Measurements from ENCODE around the gene FOXF2.

DNA sequence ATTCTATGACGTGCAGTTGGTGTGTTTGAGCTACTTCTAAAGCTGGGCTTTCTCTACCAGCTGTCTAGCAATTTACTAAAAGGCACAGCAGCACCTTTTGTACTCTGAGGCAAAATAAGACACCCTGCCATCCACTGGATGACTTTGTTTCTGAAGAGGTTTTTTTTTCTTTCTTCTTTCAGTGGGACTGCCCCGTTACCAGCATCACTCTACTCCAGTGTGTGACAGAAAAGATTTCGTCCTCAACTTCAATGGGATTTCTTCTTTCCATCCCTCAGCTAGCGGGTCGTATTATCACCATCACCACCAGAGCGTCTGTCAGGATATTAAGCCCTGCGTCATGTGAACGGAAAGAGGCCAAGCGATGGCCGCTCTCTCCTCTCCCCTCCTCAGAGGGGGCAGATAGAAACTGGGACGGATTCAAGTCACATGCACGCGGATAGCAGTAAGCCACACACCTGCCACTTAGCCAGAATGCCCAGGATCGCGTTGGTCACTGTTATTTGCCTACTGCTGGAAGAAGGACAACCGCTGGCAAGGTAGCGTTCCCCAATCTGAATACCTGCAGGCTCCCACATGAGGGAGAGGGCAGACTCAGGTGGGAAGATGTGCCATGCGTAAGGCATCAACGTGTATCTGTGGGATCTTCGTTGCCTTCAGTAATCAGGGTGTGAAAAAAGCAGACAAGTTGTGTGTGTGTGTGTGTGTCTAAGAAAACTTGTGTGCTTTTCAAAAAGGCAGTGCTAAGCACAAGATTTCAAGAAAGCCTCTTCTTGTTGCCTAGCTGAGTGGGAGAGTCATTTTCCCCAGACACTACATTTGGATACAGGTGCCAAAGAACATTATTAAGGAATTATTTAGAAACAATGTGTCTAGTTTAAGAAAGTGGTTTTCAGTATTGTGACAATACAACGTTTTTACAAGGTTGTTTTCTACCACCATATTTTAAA is 5.4 kb downstream of the FOXF2 start:
- TF ChIP-seq, protein P1, sequence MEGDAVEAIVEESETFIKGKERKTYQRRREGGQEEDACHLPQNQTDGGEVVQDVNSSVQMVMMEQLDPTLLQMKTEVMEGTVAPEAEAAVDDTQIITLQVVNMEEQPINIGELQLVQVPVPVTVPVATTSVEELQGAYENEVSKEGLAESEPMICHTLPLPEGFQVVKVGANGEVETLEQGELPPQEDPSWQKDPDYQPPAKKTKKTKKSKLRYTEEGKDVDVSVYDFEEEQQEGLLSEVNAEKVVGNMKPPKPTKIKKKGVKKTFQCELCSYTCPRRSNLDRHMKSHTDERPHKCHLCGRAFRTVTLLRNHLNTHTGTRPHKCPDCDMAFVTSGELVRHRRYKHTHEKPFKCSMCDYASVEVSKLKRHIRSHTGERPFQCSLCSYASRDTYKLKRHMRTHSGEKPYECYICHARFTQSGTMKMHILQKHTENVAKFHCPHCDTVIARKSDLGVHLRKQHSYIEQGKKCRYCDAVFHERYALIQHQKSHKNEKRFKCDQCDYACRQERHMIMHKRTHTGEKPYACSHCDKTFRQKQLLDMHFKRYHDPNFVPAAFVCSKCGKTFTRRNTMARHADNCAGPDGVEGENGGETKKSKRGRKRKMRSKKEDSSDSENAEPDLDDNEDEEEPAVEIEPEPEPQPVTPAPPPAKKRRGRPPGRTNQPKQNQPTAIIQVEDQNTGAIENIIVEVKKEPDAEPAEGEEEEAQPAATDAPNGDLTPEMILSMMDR (IDR thresholded peaks at IDR 0.05), result no peak
- no peak for TF ChIP-seq POLR2A (IDR thresholded peaks at IDR 0.05)

Measured in esophagus squamous epithelium (tissue), 4 donors.